Measurements from ENCODE around the gene PUM2. TPM values are rescaled to one million over a fixed set of nuclear protein-coding genes. Genes with fewer than 3 reads are reported as not detected.

PUM2 gene
- polyA plus RNA-seq, 1 of the 3 experiments (the other 2 are of a cell fraction): 19.7 TPM

GRCh38 chr2:20242727-20243377 lies 107.8 kb downstream of the PUM2 start:
- no peaks in the 10 kb centered on the region for H4K20me1 ChIP-seq (ENCODE audit: insufficient read depth)
- H3K4me2 ChIP-seq: no peak overlapping the region
- H3K27ac ChIP-seq (ENCODE audit: low read depth in 2 of 2, low read length in 1 of 2): no peak overlapping the region
- H3K9me3 ChIP-seq: no peaks in the 10 kb centered on the region
- no peak overlapping the region for H3K4me3 ChIP-seq (ENCODE audit: low read depth in 2 of 2, low read length in 1 of 2)
- H3K9me2 ChIP-seq: no peaks in the 10 kb centered on the region
- no peaks in the 10 kb centered on the region for H3K27me3 ChIP-seq (ENCODE audit: insufficient read depth)
- peaks cover 13% of the 10 kb centered on the region for H3F3A ChIP-seq (replicated peaks; ENCODE audit: insufficient read depth)
- CTCF ChIA-PET: interaction anchor here (1.0 to 2.1 kb wide), 7 partner anchors 11 to 102 kb away, joined by 3 to 10 read pairs (median 4); partner anchors contain the start of gene SDC1
- H3K4me1 ChIP-seq (ENCODE audit: control insufficient read depth in 1 of 2, insufficient read depth in 2 of 2, low read depth in 1 of 2, low read length in 1 of 2): no peaks in the 10 kb centered on the region
- H3K36me3 ChIP-seq (replicated peaks in 1 of 2; ENCODE audit: control insufficient read depth in 1 of 2, insufficient read depth in 2 of 2, low read length in 1 of 2): peaks cover 8 to 11% of the 10 kb centered on the region in 2 experiments
- H2AFZ ChIP-seq (ENCODE audit: low read depth): no peak overlapping the region
- peak; percentile 52 for DNase-seq
- POLR2A ChIA-PET: no interaction called here
- 85% methylated on average over 9 of the region's 9 CpGs for WGBS (ENCODE audit: low lambda C conversion rate)
- H3K79me2 ChIP-seq (ENCODE audit: insufficient read depth): no peaks in the 10 kb centered on the region
- no peak overlapping the region for H3K9ac ChIP-seq
- TF ChIP-seq, protein P1, sequence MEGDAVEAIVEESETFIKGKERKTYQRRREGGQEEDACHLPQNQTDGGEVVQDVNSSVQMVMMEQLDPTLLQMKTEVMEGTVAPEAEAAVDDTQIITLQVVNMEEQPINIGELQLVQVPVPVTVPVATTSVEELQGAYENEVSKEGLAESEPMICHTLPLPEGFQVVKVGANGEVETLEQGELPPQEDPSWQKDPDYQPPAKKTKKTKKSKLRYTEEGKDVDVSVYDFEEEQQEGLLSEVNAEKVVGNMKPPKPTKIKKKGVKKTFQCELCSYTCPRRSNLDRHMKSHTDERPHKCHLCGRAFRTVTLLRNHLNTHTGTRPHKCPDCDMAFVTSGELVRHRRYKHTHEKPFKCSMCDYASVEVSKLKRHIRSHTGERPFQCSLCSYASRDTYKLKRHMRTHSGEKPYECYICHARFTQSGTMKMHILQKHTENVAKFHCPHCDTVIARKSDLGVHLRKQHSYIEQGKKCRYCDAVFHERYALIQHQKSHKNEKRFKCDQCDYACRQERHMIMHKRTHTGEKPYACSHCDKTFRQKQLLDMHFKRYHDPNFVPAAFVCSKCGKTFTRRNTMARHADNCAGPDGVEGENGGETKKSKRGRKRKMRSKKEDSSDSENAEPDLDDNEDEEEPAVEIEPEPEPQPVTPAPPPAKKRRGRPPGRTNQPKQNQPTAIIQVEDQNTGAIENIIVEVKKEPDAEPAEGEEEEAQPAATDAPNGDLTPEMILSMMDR (IDR thresholded peaks at IDR 0.05): no peak
- TF ChIP-seq REST (IDR thresholded peaks at IDR 0.05; ENCODE audit: low read depth, low read length) (no peak), EP300 (IDR thresholded peaks at IDR 0.05; ENCODE audit: borderline replicate concordance in 1 of 2, low read depth in 1 of 2, low read length in 1 of 2) (no peak), TCF12 (IDR thresholded peaks at IDR 0.05) (no peak), SIN3A (IDR thresholded peaks at IDR 0.05; ENCODE audit: borderline replicate concordance, low read depth, low read length) (no peak), FOXJ3 (CRISPR knock-in tag; IDR thresholded peaks at IDR 0.05) (0 out of 2 replicates have a peak, but pooled peaks have one; percentile 21), JUND (IDR thresholded peaks at IDR 0.05) (no peak), FOXM1 (IDR thresholded peaks at IDR 0.05; ENCODE audit: low read depth) (no peak)
- TF ChIP-seq, protein P2, sequence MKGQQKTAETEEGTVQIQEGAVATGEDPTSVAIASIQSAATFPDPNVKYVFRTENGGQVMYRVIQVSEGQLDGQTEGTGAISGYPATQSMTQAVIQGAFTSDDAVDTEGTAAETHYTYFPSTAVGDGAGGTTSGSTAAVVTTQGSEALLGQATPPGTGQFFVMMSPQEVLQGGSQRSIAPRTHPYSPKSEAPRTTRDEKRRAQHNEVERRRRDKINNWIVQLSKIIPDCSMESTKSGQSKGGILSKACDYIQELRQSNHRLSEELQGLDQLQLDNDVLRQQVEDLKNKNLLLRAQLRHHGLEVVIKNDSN (IDR thresholded peaks at IDR 0.05; ENCODE audit: borderline replicate concordance, low read depth): no peak

Measured in SK-N-SH (cell line).